Right lung (tissue), 5 donors: ENCODE results near the gene PGC. TPM values are rescaled to one million over a fixed set of nuclear protein-coding genes. Genes with fewer than 3 reads are reported as not detected.

Experiments used
- DNase-seq, 2 donors: peaks; one replicate each; pipeline ENCODE4 v3.0.0-alpha.2; 2013
- polyA plus RNA-seq, 5 donors: library from polyadenylated mRNA; unstranded; fragments of 120-200 nt; gene quantifications; one replicate each; pipeline versions ENCODE4 v1.2.1 to v1.2.3, GENCODE V29; 2013; ENCODE audit warnings: inconsistent platforms in 1 of 5, low replicate concordance in 1 of 5; ENCODE audit not compliant: insufficient read length in 5 of 5, insufficient read depth in 1 of 5

Gene PGC
- polyA plus RNA-seq, 5 donors: 5.4 to 10.5 (median 6.6) TPM

DNA sequence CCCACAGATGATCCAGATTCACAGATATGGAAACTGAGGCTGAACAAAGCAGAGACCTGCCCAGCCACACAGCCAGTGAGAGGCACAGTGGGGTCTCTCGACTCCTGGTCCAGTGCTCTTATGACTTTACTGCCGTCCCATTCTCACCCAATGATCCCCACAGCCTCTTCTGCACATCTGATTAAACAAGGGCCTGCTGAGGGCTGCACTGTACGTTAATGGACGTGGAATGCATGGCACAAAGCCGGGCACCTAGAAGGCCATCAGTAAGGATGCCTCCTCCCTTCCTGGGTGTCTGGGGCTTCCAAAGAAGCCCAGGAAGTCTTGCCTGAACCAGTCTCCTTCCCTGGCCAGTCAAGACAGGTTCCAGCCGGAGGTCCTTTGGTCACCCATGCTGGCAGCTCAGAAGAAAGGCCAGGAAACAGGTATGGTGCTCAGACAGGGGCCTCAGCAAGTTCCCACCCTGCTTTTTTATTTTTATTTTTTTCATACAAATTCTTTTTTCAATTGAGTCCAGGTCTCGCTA lies 15.6 kb downstream of the PGC start:
- DNase-seq: no peak

DNA sequence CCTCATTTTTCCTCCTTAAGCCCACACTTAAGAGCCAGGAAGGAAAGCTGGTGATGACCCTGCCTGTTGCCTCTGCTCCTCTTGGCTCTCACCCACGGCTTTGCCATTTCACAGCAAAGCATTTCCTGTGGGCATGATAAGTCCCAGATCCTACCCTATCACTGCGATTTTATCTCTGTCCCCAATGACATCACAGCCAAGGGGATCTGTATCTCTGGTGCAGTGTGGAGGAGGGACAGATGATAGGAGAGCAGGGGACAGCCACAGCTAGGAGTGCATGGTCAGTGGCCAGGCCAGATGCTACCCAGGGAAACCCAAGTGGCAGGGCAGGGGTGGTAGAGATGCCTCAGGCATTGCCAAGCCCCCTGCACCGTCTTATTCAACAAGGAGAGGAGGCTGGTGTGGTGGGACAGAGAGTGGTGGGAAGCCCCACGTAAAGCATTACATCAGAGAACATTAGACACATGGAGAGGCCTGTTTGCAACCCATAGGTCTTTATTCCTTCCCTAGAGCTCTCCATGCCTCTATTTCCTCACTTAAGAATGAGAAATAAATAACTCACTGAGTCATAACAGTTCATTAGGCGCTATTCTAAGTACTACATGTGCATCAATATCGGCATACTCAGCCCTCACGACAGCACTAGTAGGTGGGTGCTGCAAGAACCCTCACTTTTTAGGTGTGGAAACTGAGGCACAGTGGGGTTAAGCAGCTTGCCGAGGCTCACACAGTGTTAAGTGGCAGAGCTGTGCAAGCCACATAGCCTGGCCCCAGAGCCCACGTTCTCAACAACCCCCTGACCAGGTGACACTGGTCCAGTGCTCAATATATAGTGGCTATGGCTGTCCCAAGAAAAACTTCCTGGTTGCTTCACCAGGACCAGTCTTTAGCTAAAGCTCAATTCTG lies 16.4 kb downstream of the PGC start:
- no peak for DNase-seq

- no peak for DNase-seq
Observed at GRCh38 chr6:41729624-41730023, 17.6 kb downstream of the PGC start.

DNA sequence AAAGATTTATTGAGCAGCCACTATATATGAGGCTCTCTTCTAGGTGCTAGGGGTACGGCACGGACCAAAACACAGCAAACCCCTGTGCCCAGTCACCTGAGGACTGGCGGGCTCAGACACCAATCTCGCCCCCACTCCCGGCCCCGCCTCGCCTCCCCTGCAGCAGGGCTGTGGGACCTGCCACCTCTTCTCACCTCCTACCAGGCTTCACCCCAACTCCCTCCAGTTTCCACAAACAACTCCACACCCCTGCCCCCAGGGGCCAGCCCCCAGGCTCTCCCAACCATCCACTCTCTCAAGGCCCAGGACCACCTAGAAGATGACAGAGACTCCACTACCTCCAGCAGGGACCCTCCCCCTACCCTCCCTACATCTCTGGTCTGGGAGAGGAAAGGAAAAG lies 18.2 kb downstream of the PGC start:
- DNase-seq: no peak

- DNase-seq: no peak
Observed at GRCh38 chr6:41728073-41728936, 18.9 kb downstream of the PGC start.

DNA sequence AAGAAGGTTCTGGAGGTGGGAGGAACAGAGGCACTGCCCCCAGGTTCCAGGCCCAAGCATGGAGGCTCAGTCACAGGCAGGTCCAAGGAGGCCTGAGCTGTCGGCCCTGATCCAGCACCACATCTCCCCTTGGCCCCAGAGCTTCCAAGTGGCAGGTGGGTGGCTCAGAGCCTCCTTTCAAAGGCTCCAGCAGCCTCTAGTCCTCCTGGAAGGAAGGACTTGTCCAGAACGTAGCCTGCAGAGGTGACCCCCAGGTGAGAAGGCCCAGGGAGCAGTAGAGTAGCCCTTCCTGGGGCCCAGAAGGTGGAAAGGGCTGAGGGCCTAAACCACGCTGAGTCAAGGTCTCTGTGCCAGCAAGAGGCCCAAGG lies 19.5 kb downstream of the PGC start:
- DNase-seq: no peak

- DNase-seq: no peak
Observed at GRCh38 chr6:41726876-41727275, 20.3 kb downstream of the PGC start.

DNA sequence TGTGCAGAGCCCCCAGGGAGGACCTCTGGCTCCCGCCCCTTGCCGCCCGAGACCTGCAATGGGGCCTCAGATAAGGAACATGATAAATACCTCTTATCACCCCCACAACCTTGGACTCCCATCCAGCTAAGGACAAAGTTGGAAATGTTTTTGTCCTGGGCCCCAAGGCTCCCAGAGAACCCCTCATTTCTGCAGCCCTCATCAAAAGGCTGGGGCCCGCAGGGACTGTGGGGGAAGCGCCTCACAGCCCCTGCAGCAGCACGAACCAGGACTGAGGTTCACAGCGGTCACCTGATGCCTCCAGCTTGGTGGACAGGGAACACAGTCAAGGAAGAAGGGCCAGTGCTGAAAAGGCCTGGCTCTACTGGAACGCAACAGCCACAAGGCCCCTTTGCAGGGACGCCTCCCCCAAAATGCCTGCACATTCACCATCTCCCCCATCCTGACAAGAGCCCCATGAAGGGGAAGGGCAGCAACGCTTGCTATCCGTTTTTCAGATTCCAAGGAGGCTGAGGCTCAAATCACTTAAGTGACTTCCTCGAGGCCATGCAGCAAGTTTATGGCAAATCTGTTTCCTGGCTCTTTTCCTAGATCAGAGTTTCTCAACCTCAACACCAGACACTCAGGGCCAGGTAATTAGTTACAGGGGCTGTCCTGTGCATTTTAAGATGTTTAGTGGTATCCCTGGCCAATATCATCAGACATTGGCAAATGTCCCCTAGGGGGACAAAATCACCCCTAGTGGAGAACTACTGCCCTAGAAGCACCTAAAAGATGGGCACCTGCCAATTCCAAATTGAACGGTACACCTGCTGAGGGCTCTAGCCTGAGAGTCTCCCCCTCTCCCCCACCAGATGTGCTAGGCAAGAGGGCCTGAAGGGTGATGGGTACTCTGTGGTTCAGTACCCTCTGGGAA lies 22.4 kb downstream of the PGC start:
- no peak for DNase-seq

DNA sequence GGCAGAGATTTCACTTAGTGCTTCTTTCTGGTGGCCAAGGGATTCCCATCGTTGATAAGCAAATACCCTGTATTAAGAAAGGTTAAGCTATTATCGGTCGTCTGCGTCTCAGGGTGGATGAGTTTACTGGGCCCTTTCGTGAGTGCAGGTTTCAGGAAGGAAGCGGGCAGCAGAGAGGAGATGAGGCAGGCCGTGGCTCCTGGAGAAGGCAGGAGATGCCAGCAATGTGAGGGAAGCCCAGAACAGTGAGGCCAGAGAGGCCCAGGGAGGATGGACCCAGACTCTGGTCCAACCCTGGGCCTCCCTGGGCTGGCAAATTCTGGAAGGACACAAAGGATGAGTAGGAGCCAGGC lies 23.0 kb downstream of the PGC start:
- no peak for DNase-seq

DNA sequence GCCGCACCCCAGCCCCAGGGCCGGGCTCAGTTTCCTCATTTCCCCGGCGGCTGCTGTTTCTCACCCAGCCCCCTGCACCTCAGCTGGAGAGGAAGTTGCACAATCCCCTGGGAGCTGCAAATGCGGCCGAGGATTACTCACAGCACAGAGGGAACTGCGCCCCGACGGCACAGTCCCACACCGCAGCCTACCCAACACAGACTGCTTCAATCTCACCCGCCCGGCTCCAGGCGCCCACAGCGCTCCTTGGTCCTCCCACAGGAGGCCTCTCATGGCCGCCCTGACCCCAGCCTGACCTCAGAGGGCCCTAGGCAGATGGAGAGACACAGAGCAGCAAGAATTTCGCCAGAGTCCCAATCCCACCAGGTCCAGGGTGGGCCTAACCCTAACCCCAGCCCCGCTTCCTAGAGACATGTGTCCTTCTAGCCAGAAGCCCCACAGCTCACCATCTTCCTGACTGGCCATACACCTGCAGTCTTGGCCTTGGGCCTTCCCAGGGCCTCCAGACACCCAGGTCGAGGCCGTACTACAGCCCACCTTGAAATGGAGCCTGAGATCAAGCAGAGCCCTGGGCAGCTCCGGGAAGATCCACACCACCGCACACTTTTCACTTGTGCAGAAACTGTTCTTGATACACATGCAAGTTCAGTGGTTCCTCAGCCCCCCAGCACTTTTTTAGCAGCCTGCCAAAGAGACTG lies 23.5 kb downstream of the PGC start:
- DNase-seq: peak; percentile 52 to 54

DNA sequence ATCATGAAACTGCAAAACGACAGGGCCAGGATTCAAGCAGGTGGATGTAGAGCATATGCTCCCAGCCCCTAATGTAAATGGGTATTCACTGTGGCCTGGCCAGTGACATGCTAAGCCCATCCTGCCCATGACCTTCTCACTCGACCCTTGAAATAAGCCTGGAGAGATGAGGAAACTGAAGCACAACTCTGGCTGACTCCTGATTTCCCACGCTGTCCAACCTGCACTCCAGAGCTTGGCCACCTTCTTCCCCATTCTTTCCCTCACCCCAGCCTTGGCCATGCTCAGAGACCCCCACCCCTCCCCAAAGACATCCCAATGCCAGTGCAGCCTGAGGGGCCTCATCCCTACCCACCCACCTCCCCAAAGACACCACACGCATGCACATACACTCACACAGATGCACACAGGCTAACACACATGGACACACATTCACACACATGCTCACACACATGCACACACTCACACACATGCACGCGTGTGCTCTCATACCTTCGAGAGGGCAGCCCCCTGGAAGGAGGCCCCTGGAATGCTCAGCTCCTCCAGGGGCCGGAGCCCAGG lies 24.1 kb downstream of the PGC start:
- DNase-seq: no peak

GRCh38 chr6:41721414-41721813 lies 25.8 kb downstream of the PGC start:
- DNase-seq: no peak

DNA sequence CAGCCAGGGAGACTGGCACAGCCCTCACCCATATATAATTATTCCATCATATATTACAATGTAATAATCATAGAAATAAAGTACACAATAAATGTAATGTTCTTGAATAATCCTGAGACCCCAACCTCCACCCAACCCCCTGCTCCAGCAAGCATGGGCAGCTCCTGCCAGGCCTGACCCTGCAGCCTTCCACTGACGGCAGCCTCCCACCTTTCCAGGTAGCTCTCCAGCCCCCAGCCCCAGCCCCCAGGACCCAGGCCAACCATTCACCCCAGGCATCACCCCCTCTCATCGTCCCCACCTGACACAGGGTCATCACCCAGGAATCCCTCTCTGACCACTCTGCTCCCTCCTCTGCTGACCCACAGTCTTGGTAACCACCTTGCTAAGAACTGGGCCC lies 26.4 kb downstream of the PGC start:
- no peak for DNase-seq

- DNase-seq: no peak
Observed at GRCh38 chr6:41720262-41720620, 27.0 kb downstream of the PGC start.

GRCh38 chr6:41719436-41720261 lies 27.5 kb downstream of the PGC start:
- DNase-seq: no peak

GRCh38 chr6:41718828-41719227 lies 28.4 kb downstream of the PGC start:
- DNase-seq: no peak

- DNase-seq: no peak
Observed at GRCh38 chr6:41717392-41717736, 29.8 kb downstream of the PGC start.

GRCh38 chr6:41716516-41717391 lies 30.4 kb downstream of the PGC start:
- DNase-seq: no peak
